ENCODE measurements around the gene EFHD1.
A peak's percentile ranks its signal among the peaks of the same experiment; 100 is the strongest.
"Not testable (repeated sequence)": the region's sequence is repeated elsewhere in the genome, so short reads cannot be mapped to it uniquely, and the experiment has no call there.

Gene EFHD1

DNA sequence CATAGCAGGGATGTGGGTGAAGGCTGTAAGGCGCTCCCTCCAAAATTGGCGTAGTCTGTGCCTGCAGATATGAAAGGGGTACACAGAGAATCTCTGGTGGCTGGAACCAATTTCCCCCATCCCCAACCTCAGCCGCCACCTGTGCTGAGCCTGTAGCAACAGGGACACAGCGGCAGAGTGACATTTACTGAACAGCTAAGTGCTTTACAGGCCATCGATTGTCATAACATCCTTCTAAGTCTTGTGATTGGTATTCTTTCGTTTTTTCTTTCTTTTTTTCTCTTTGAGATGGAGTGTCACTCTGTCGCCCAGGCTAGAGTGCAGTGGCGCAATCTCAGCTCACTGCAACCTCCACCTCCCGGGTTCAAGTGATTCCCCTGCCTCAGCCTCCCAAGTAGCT lies 12.2 kb upstream of the EFHD1 start:
- no peak for DNase-seq

GRCh38 chr2:232622563-232622962 lies 10.8 kb upstream of the EFHD1 start:
- no peak for DNase-seq

GRCh38 chr2:232623768-232624765 lies 9.3 kb upstream of the EFHD1 start:
- no peak for DNase-seq

DNA sequence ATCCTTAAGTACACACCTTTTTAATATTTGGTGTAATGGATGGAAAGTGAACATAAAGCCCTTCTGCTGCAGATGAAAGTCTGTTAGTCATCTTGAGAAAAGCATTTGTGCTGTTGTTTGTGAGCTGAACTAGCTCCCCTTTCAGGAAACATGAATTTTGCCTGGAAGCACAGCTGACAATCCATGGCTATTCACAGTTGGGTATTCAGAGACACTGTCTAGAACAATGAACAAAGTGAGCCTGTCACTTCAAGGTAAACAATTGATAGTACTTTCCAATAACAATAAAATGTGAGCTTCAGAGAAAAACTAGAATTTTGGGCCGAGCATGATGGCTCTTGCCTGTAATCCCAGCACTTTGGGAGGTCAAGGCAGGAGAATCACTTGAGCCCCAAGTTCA lies 6.8 kb upstream of the EFHD1 start:
- no peak for DNase-seq

- no peak for DNase-seq
Measured at GRCh38 chr2:232628466-232629128, 4.8 kb upstream of the EFHD1 start.

GRCh38 chr2:232629129-232629475 lies 4.3 kb upstream of the EFHD1 start:
- DNase-seq = peak; percentile 26

- DNase-seq = no peak
Measured at GRCh38 chr2:232632229-232632903, 1.0 kb upstream of the EFHD1 start.

GRCh38 chr2:232632904-232633412 lies 446 bp upstream of the EFHD1 start:
- DNase-seq = no peak

GRCh38 chr2:232634206-232635150 lies 1.1 kb downstream of the EFHD1 start:
- peak; percentile 58 for DNase-seq

- DNase-seq = not testable (repeated sequence)
Measured at GRCh38 chr2:232635376-232635775, 2.0 kb downstream of the EFHD1 start.

GRCh38 chr2:232635820-232636219 lies 2.4 kb downstream of the EFHD1 start:
- DNase-seq = no peak

- no peak for DNase-seq
Measured at GRCh38 chr2:232636788-232637420, 3.5 kb downstream of the EFHD1 start.

DNA sequence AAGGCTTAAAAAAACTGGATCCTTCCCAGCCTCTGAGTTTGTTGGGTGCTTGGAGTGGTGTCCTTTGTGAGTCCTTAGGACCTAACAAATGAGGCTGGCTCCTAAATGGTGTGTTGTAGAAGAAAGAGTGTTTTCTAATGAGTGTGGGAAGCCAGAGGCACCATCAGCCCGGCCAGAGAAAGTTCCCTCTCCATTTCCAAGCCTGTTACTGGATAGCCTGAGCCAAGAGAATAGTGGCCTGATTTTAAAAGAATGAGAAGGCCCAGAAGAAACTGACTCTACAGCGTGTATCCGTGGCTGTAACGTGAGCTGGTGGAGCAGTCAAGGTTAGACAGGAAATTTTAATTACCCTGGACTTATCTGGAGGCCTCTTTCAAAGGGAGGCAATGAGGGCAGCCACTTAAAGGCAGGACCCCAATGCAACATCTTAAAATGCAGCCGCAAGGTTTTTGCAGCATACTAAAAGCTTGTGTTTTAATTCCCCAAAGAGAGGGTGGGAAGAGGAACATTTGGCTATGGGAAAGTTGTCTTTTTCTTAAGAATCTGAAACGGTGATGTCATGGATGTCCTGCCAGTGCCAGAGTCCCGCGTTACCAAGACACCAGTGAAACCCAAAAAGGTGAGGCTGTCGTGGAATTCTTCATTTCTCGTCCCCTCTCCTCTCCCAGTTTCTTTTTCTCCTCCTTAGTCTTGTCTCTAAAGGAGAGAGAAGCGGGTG lies 4.6 kb downstream of the EFHD1 start:
- DNase-seq = no peak

- no peak for DNase-seq
Measured at GRCh38 chr2:232641153-232641848, 7.9 kb downstream of the EFHD1 start.

DNA sequence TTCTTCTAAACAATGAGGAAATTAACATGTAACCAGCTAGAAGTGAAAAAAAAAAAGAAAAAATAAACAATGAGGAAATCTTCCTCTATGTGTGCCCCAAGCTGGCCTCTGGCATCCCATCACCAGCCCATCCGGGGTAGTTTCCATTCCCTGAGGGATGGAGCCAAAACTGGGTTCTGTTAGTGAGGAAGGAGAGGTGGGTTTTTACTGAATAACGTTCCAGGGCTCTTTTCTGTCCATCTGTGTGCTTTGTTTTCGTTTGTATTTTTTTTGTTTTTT lies 9.7 kb downstream of the EFHD1 start:
- no peak for DNase-seq

GRCh38 chr2:232643813-232644347 lies 10.5 kb downstream of the EFHD1 start:
- no peak for DNase-seq

DNA sequence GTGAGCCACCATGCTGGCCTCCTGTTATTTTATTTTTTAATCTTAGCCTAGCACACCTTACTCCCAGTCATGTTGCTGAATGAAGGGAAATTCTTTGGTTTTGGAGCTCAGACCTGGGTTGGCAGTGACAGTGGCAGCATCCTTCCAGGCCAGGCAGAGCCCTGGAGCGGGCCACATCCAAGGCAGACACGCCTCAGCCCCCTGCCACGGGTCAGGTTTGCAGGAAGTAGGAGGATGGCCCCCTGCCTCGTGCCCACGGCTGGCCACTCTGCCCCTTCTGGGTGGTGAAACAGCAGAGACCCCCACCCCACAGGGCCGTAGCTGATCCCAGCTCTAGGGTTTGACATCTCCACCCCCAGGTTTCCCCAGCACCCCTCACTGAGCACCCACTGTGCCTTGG lies 11.7 kb downstream of the EFHD1 start:
- DNase-seq = no peak

- no peak for DNase-seq
Measured at GRCh38 chr2:232646726-232647125, 13.3 kb downstream of the EFHD1 start.

DNA sequence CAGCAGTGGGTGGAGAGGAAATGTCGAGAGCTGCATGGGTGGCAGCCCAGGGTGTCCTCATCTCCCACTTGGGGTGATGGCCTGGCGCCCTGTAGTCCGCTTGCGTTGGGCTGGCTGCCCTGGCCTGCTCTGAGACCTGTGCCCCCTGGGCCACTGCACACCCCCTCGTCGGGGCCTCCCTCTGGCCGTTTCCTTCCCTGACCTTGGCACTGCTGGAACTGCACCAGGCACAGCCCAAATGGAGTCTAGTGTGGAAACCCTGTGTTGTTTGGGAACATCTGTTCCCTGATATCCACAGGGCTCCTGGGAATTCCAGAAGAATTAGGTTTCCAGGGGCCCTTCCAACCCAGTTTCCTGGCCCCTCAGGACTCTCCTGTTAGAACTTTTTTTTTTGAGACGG lies 13.9 kb downstream of the EFHD1 start:
- no peak for DNase-seq

DNA sequence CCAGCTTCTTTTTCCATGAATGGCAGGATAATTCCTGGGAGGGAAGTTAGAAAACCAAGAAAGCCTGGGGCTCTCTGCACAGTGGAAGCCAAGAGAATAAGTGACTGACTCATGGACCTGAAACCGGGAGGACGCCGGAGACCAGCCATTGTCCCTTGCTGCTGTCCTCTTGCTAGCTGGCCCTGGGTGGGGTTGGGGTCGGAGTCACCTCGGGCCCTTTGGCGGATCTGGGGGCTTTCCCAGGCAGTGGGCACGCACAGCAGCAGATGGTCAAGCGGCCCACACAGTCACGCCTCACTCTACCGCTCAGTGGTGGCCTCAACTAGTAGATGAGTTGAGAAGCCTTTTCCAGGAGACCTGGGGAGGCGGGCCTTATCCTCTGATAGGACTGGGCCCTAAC lies 15.6 kb downstream of the EFHD1 start:
- DNase-seq = no peak

- DNase-seq = peak; percentile 49
Measured at GRCh38 chr2:232652505-232652851, 19.1 kb downstream of the EFHD1 start.

Measured in eye (tissue), 1 donor.